ENCODE results near the gene ATP2B2. TPM values are rescaled to one million over a fixed set of nuclear protein-coding genes. Genes with fewer than 3 reads are reported as not detected.
A peak's percentile ranks its signal among the peaks of the same experiment; 100 is the strongest.

Gene ATP2B2
- total RNA-seq, 4 donors from 2014 or later: 0.31 to 2.9 (median 1.8) TPM

DNA sequence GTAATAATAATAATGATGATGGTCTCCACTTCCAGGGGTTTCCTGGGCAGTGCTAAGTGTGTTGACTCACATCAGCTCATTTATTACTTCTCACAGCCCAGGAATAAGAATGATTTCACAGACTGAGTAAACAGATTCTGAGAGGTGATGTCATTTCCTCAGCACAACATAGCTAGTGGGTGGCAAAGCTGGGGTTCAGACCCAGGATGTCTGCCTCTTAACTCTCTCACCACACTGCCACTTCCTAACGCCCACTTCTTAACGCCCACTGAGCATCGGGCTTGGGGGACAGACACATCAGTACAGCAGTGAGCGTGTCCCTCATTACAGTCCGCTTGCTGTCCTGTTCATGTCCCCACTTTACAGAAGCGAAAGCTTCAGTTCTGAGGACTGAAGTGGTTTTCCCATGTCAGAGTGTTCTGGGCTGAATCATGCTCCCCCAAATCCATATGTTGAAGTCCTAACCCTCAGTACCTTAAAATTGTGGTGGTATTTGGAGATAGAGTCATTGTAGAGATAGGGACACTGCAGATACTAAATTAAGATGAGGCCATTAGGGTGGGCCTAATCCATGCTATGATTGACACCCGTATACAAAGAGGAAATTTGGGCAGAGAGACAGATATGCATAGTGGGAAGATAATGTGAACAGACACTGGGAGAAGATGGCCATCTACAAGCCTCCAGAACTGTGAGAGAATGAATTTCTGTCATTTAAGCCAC, 68.0 kb downstream of the ATP2B2 start:
- peak in 1 of 2 donors; percentile 20 for ATAC-seq

DNA sequence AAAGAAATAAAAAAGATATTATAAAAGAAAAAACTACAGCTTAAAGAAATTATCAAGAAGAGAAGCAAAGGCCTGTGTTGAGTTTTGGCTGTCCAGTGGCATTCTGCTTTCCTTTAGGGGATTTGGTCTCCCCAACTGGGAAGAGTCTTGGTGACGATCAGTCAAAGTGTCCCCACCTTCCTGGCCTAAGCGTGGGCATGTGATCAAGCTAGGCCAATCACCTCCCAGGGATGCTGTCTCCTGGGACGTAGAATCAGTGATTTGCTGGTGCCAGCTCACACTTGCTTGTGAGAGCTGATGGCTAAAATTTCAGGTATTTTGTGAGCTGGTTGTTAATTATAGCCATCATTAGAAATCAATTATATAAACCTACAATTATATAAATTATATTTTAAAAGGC, 69.5 kb downstream of the ATP2B2 start:
- Histone ChIP-seq H3K4me1 (peaks cover 48 to 58% of the 10 kb centered on the region in 2 donors), H3K27me3 (no peaks in the 10 kb centered on the region), H3K36me3 (no peaks in the 10 kb centered on the region), H3K4me3 (no peak overlapping the region), H3K9me3 (no peaks in the 10 kb centered on the region), H3K27ac (peak overlapping the region in 3 of 4 donors; percentile 94 to 97 (median 95))
- no peak for TF ChIP-seq POLR2A (IDR thresholded peaks at IDR 0.05)
- TF ChIP-seq, protein P1, sequence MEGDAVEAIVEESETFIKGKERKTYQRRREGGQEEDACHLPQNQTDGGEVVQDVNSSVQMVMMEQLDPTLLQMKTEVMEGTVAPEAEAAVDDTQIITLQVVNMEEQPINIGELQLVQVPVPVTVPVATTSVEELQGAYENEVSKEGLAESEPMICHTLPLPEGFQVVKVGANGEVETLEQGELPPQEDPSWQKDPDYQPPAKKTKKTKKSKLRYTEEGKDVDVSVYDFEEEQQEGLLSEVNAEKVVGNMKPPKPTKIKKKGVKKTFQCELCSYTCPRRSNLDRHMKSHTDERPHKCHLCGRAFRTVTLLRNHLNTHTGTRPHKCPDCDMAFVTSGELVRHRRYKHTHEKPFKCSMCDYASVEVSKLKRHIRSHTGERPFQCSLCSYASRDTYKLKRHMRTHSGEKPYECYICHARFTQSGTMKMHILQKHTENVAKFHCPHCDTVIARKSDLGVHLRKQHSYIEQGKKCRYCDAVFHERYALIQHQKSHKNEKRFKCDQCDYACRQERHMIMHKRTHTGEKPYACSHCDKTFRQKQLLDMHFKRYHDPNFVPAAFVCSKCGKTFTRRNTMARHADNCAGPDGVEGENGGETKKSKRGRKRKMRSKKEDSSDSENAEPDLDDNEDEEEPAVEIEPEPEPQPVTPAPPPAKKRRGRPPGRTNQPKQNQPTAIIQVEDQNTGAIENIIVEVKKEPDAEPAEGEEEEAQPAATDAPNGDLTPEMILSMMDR (IDR thresholded peaks at IDR 0.05 in 4 of 5, conservative IDR thresholded peaks at IDR 0.05 in 1 of 5): no peak
- in situ Hi-C loops (cut with MboI; ENCODE audit: low sequenced_read_pairs in 4 of 4) (no loop called here), intact Hi-C loops (cut with DNase I; ENCODE audit: low total_unique reads) (loop anchor here (5.0 to 10.0 kb wide), 2 partner anchors 59 to 119 kb away; no protein-coding TSS in a partner anchor)
- no peak for DNase-seq
- no peak for ATAC-seq

More for the DNA sequence above, 68.0 kb downstream of the ATP2B2 start:
- Histone ChIP-seq H3K4me3 (no peak overlapping the region), H3K36me3 (no peaks in the 10 kb centered on the region), H3K27ac (peak overlapping the region; percentile 85 to 97 (median 94)), H3K27me3 (no peaks in the 10 kb centered on the region), H3K9me3 (no peaks in the 10 kb centered on the region), H3K4me1 (peaks cover 40 to 46% of the 10 kb centered on the region in 2 donors)
- no peak for TF ChIP-seq POLR2A (IDR thresholded peaks at IDR 0.05)
- TF ChIP-seq, protein P1 (IDR thresholded peaks at IDR 0.05 in 4 of 5, conservative IDR thresholded peaks at IDR 0.05 in 1 of 5): no peak
- in situ Hi-C loops (cut with MboI; ENCODE audit: low sequenced_read_pairs in 4 of 4) (no loop called here), intact Hi-C loops (cut with DNase I; ENCODE audit: low total_unique reads) (loop anchor here (5.0 to 10.0 kb wide), 2 partner anchors 60 to 117 kb away; no protein-coding TSS in a partner anchor)
- no peak for DNase-seq

DNA sequence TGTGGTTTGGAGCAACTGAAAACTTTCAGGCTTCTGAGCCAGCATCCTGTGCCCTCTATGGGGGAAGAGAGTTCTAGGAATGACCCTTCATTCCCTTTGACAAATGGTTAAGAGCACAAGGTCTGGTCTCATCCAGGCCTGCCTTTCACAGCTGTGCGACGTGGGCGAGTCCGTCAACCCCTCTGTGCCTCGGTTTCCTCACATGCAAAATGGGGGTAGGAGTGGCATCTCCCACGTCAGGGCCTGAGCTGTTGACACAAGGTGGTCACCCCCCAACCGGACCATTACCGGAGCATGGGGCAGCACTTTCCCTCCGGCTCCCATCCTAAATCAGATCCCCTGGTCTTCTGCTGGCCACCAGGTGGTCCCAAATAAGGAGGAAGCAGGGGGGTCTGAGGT, 70.4 kb downstream of the ATP2B2 start:
- Histone ChIP-seq H3K4me1 (peaks cover 48 to 63% of the 10 kb centered on the region in 2 donors), H3K27me3 (no peaks in the 10 kb centered on the region), H3K27ac (peak overlapping the region in 3 of 4 donors; percentile 19 to 97 (median 80)), H3K4me3 (no peak overlapping the region), H3K36me3 (no peaks in the 10 kb centered on the region), H3K9me3 (no peaks in the 10 kb centered on the region)
- in situ Hi-C loops (cut with MboI; ENCODE audit: low sequenced_read_pairs in 4 of 4) (no loop called here), intact Hi-C loops (cut with DNase I; ENCODE audit: low total_unique reads) (loop anchor here (5.0 to 10.0 kb wide), 3 partner anchors 32 to 120 kb away; no protein-coding TSS in a partner anchor)
- DNase-seq (no peak), ATAC-seq (no peak)
- no peak for TF ChIP-seq POLR2A (IDR thresholded peaks at IDR 0.05)
- TF ChIP-seq, protein P1 (IDR thresholded peaks at IDR 0.05 in 4 of 5, conservative IDR thresholded peaks at IDR 0.05 in 1 of 5): no peak

DNA sequence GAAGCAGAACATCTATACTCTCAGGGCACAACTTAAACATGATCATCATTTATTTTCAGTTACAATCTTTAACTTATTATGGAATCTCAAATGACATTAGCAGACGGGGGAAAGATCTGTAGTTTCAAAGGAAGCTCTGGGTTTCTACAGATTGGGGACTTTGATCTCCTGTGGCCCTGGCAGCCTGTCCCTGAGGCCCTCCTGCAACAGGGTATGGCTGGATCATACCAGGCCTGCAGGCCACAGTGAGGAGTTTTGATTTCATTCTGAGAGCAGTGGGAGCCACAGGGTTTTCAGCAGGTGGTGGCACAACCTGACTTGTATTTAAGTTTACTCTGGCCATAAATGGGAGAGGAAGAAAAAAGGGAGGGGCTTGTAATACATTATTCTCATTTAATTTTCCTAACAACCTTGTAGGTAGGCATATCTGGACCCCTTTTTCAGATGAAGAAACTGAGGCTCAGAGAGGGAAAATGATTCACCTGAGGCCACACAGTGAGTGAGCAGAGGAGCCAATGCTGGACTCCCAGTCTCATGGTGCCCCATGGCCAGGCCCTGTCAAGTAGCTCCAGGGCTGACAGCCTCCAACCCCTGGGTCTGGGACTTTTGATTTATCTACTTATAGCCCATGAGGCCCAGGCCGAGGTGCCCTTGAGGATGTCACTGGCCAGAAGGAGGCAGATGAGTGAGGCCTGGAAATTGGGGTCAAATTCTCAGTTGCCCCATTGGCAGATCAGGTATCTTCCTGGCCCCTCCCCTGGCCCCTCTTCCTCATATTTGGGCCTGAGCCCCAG, 71.0 kb downstream of the ATP2B2 start:
- in situ Hi-C loops (cut with MboI; ENCODE audit: low sequenced_read_pairs in 4 of 4): no loop called here
- peak overlapping the region; percentile 7 to 97 (median 50) for H3K27ac ChIP-seq
- no peaks in the 10 kb centered on the region for H3K9me3 ChIP-seq
- no peaks in the 10 kb centered on the region for H3K36me3 ChIP-seq
- peaks cover 48 to 59% of the 10 kb centered on the region in 2 donors for H3K4me1 ChIP-seq
- ATAC-seq (no peak), DNase-seq (no peak)
- no peak overlapping the region for H3K4me3 ChIP-seq
- intact Hi-C loops (cut with DNase I; ENCODE audit: low total_unique reads): loop anchor here (5.0 to 10.0 kb wide), 2 partner anchors 33 to 120 kb away; no protein-coding TSS in a partner anchor
- H3K27me3 ChIP-seq: no peaks in the 10 kb centered on the region
- TF ChIP-seq, protein P1 (IDR thresholded peaks at IDR 0.05 in 4 of 5, conservative IDR thresholded peaks at IDR 0.05 in 1 of 5): no peak
- no peak for TF ChIP-seq POLR2A (IDR thresholded peaks at IDR 0.05)
